ENCODE results near the gene PIK3C2G. TPM values are rescaled to one million over a fixed set of nuclear protein-coding genes. Genes with fewer than 3 reads are reported as not detected.

Gene PIK3C2G
- total RNA-seq, 2 donors from 2014 or later = not detected

GRCh38 chr12:18567787-18568186 is 306.5 kb downstream of the PIK3C2G start:
- no peak overlapping the region for H3K4me3 ChIP-seq (ENCODE audit: low read length)
- no peaks in the 10 kb centered on the region for H3K4me1 ChIP-seq (ENCODE audit: control insufficient read depth, insufficient read depth, low read length)
- H3K36me3 Mint-ChIP-seq (ENCODE audit: low read depth) = no peaks in the 10 kb centered on the region
- no peaks in the 10 kb centered on the region for H3K9me3 Mint-ChIP-seq
- no peak overlapping the region for H3K9ac ChIP-seq (ENCODE audit: extremely low read depth, low read length, poor library complexity, severe bottlenecking)
- H3K27ac ChIP-seq (ENCODE audit: low read depth, low read length) = no peak overlapping the region
- H3K9me3 ChIP-seq (ENCODE audit: control insufficient read depth, low read length) = no peaks in the 10 kb centered on the region
- no peak for TF ChIP-seq CTCF (conservative IDR thresholded peaks at IDR 0.05)
- no peak overlapping the region for H3K4me3 Mint-ChIP-seq
- H3K36me3 ChIP-seq (ENCODE audit: control insufficient read depth, insufficient read depth, low read length) = no peaks in the 10 kb centered on the region
- 91 to 96% methylated on average over 1 to 2 of the region's 2 CpGs for WGBS, 2 experiments (ENCODE audit: insufficient coverage in 1 of 2, insufficient read length in 1 of 2)
- no peaks in the 10 kb centered on the region for H3K4me1 Mint-ChIP-seq
- no peak for DNase-seq
- no peaks in the 10 kb centered on the region for H3K27me3 Mint-ChIP-seq (ENCODE audit: insufficient read depth)
- no peaks in the 10 kb centered on the region for H3K27me3 ChIP-seq (ENCODE audit: control insufficient read depth, insufficient read depth, low read length, poor library complexity, severe bottlenecking)
- H3K27ac Mint-ChIP-seq = no peak overlapping the region

- Histone ChIP-seq H3K27ac (ENCODE audit: low read depth, low read length) (no peak overlapping the region), H3K4me3 (ENCODE audit: low read length) (no peak overlapping the region), H3K36me3 (ENCODE audit: control insufficient read depth, insufficient read depth, low read length) (no peaks in the 10 kb centered on the region), H3K4me1 (ENCODE audit: control insufficient read depth, insufficient read depth, low read length) (no peaks in the 10 kb centered on the region), H3K27me3 (ENCODE audit: control insufficient read depth, insufficient read depth, low read length, poor library complexity, severe bottlenecking) (no peaks in the 10 kb centered on the region), H3K9ac (ENCODE audit: extremely low read depth, low read length, poor library complexity, severe bottlenecking) (no peak overlapping the region), H3K9me3 (ENCODE audit: control insufficient read depth, low read length) (no peaks in the 10 kb centered on the region)
- WGBS, 2 experiments (ENCODE audit: insufficient coverage in 1 of 2, insufficient read length in 1 of 2) = 86 to 94% methylated on average over 3 to 4 of the region's 4 CpGs
- Mint-ChIP-seq H3K36me3 (ENCODE audit: low read depth) (no peaks in the 10 kb centered on the region), H3K4me3 (no peak overlapping the region), H3K4me1 (no peaks in the 10 kb centered on the region), H3K27ac (no peak overlapping the region), H3K27me3 (ENCODE audit: insufficient read depth) (no peaks in the 10 kb centered on the region), H3K9me3 (no peaks in the 10 kb centered on the region)
- DNase-seq = no peak
- no peak for TF ChIP-seq CTCF (conservative IDR thresholded peaks at IDR 0.05)
Measured at GRCh38 chr12:18570543-18570942, 309.2 kb downstream of the PIK3C2G start.

- TF ChIP-seq CTCF (conservative IDR thresholded peaks at IDR 0.05) = no peak
- Histone ChIP-seq H3K36me3 (ENCODE audit: control insufficient read depth, insufficient read depth, low read length) (no peaks in the 10 kb centered on the region), H3K4me1 (ENCODE audit: control insufficient read depth, insufficient read depth, low read length) (no peaks in the 10 kb centered on the region), H3K27me3 (ENCODE audit: control insufficient read depth, insufficient read depth, low read length, poor library complexity, severe bottlenecking) (no peaks in the 10 kb centered on the region), H3K27ac (ENCODE audit: low read depth, low read length) (no peak overlapping the region), H3K4me3 (ENCODE audit: low read length) (no peak overlapping the region), H3K9me3 (ENCODE audit: control insufficient read depth, low read length) (no peaks in the 10 kb centered on the region), H3K9ac (ENCODE audit: extremely low read depth, low read length, poor library complexity, severe bottlenecking) (no peak overlapping the region)
- Mint-ChIP-seq H3K27me3 (ENCODE audit: insufficient read depth) (no peaks in the 10 kb centered on the region), H3K9me3 (no peaks in the 10 kb centered on the region), H3K36me3 (ENCODE audit: low read depth) (no peaks in the 10 kb centered on the region), H3K27ac (no peak overlapping the region), H3K4me3 (no peak overlapping the region), H3K4me1 (no peaks in the 10 kb centered on the region)
- DNase-seq = no peak
- WGBS, 2 experiments (ENCODE audit: insufficient coverage in 1 of 2, insufficient read length in 1 of 2) = 94% methylated on average over 1 of the region's 1 CpG; no CpG with 5 or more reads in 1 of the 2 experiments
Measured at GRCh38 chr12:18576104-18576626, 314.8 kb downstream of the PIK3C2G start.
